ENCODE measurements around the gene ELFN1. TPM values are rescaled to one million over a fixed set of nuclear protein-coding genes. Genes with fewer than 3 reads are reported as not detected.

The ELFN1 gene
- total RNA-seq, 1 donor from 2014 or later = 1.6 TPM

DNA sequence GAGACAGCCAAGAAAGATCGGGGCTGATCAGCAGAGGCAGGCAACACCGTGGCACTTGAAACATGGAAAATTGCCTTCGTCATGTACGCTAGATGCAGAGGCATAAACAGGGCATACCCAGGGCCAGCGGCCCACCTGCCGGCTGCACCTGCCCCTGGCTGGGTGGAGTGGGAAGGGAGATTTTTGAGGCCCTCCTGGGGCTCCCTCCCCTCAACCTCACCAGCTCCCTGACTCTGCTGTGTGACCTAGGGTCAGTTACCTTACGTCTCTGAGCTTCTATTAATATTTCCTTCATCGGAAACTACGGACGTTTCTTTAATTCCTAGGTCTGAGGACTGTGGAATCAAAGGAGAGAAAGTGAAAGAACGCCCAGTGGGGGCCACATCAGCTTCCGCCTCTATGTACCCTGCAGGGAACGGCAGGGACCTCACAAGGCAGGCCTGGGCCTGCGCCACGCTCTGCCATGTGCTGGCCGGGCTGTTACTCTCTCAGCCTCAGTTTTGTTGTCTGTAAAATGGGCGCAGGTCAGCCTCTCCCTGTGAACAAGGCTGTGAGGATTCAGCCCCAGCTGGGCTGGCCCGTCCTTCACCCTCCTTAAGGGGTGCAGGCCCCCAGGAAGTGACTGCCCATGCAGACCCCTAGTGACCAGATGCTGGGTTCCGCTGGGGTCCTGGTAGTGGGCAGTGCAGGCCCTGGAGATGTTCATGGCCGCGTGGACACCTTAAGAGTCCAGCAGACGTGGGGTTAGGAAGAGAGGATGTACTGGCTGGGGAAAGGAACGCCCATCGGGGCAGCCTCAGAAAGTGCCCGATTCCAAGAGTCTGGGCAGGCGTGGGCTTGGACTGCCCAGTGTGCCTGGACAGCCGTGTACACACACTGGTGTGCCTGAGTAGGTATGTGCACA lies 22.7 kb downstream of the ELFN1 start:
- H3K36me3 ChIP-seq (ENCODE audit: control insufficient read depth in 3 of 3, insufficient read depth in 3 of 3, low read length in 3 of 3) = no peaks in the 10 kb centered on the region
- H3K9ac ChIP-seq (ENCODE audit: low read depth in 1 of 3, low read length in 3 of 3) = peak overlapping the region in 1 of 3 donors; percentile 50
- no peaks in the 10 kb centered on the region for H3K9me3 ChIP-seq (ENCODE audit: control insufficient read depth in 3 of 3, low read length in 3 of 3)
- peaks cover 8 to 16% (median 12%) of the 10 kb centered on the region in 3 donors for H3K4me1 ChIP-seq (ENCODE audit: control insufficient read depth in 3 of 3, insufficient read depth in 3 of 3, low read length in 3 of 3)
- H3K27me3 ChIP-seq (ENCODE audit: control insufficient read depth in 3 of 3, insufficient read depth in 3 of 3, low read length in 3 of 3) = peaks cover 37 to 48% (median 47%) of the 10 kb centered on the region in 3 donors
- no peak overlapping the region for H3K4me3 ChIP-seq (ENCODE audit: low read length in 3 of 3)
- H3K27ac ChIP-seq (ENCODE audit: low read depth, low read length) = no peak overlapping the region

DNA sequence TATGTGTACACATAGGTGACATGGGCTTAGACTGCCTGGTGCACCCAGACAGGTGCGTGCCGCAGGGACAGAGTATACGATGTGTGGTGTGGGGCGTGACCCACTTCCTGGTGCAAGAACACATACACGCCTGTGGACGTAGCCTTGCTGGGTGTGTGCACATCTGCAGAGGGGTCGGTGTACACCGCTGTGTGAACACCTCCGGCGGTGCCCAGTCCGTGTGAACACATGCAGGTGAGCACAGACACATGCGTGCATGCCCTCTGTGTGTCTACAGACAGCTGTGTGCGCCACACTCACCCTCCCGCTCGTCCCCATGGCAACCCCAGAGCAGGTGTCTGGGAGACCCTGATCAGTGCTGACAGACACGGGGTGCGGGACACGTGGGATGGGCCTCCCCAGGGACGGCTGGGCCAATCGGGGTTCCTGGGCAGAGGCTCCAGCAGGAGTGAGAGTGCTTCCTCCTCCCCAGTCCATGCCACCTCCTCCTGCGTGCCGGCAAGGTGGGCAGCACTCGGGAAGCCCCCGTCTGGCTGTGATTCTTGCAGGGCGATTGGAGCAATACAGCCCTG lies 23.4 kb downstream of the ELFN1 start:
- Histone ChIP-seq H3K27ac (ENCODE audit: low read depth, low read length) (no peak overlapping the region), H3K4me3 (ENCODE audit: low read length in 3 of 3) (no peak overlapping the region), H3K9me3 (ENCODE audit: control insufficient read depth in 3 of 3, low read length in 3 of 3) (no peaks in the 10 kb centered on the region), H3K4me1 (ENCODE audit: control insufficient read depth in 3 of 3, insufficient read depth in 3 of 3, low read length in 3 of 3) (peaks cover 8 to 16% (median 12%) of the 10 kb centered on the region in 3 donors), H3K36me3 (ENCODE audit: control insufficient read depth in 3 of 3, insufficient read depth in 3 of 3, low read length in 3 of 3) (no peaks in the 10 kb centered on the region), H3K9ac (ENCODE audit: low read depth in 1 of 3, low read length in 3 of 3) (no peak overlapping the region), H3K27me3 (ENCODE audit: control insufficient read depth in 3 of 3, insufficient read depth in 3 of 3, low read length in 3 of 3) (peaks cover 37 to 48% (median 47%) of the 10 kb centered on the region in 3 donors)

DNA sequence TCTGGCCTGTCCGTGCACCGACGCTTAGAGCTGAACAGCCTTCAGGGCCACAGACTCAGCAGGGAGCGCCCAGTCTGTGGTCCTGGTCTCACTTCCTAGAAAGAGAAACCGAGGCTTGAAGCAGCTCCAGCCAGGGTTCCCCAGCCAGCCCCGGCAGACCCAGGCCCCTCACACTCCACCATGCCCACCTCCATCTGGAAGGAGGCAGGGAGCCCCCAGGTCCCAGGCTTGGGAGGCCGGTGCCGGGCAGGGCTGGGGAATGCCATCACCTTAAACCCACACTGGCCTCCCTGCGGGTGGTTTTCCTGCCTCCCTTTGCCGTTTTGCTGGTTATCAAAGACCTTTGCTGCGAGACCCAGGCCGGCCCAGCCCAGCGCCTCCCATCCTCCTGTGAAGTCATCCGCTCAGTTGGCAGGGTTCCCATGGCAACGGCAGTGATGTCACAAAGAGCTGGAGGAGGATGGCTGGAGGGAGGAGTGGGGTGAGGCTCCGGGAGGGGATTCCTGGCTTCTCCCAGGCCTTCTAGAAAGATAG lies 24.0 kb downstream of the ELFN1 start:
- Histone ChIP-seq H3K27me3 (ENCODE audit: control insufficient read depth in 3 of 3, insufficient read depth in 3 of 3, low read length in 3 of 3) (peaks cover 37 to 48% (median 47%) of the 10 kb centered on the region in 3 donors), H3K36me3 (ENCODE audit: control insufficient read depth in 3 of 3, insufficient read depth in 3 of 3, low read length in 3 of 3) (no peaks in the 10 kb centered on the region), H3K4me3 (ENCODE audit: low read length in 3 of 3) (no peak overlapping the region), H3K27ac (ENCODE audit: low read depth, low read length) (no peak overlapping the region), H3K9ac (ENCODE audit: low read depth in 1 of 3, low read length in 3 of 3) (no peak overlapping the region), H3K4me1 (ENCODE audit: control insufficient read depth in 3 of 3, insufficient read depth in 3 of 3, low read length in 3 of 3) (peaks cover 8 to 16% (median 12%) of the 10 kb centered on the region in 3 donors), H3K9me3 (ENCODE audit: control insufficient read depth in 3 of 3, low read length in 3 of 3) (no peaks in the 10 kb centered on the region)

DNA sequence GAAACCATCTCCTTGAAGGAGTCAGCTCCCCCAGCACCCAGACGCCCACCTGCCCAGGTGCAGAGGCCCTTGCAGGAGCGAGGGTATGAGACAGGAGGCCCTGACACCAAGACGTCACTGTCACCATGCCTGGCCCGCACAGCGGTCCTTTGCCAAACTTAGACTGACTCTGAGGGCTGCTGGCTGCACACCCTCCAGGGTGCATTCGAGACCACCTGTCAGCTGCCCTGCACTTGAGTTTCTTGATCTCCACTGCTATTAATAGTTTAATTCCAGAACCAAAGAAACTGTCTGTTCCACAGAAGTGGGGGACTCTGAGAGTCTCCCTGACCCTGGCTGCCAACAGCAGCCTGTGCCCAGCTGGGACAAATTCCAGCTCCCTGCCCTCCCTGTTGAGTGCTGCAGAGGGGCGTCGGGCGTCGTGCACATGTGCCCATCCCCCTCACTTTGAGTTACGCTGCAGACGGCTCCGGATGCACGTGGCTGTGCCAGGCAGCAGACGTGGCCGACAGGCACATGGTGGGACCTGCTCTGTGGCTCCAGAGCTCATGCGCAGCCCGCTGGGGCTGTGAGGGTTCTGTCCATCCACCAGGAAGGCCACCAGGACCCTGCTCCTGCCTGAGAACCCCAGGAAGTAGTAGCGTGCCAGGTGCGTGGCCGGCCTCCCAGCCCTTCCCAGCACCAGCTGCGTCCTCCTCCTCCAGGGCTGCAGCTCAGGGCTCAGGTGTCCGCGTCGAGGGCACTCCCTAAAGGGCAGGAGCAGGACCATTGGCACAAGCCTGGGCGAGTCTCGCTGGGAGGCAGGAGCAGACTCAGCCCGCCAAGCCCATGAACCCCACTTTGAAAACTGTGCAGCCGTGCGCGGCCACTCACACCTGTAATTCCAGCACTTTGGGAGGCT lies 24.8 kb downstream of the ELFN1 start:
- Histone ChIP-seq H3K4me1 (ENCODE audit: control insufficient read depth in 3 of 3, insufficient read depth in 3 of 3, low read length in 3 of 3) (peaks cover 8 to 16% (median 12%) of the 10 kb centered on the region in 3 donors), H3K36me3 (ENCODE audit: control insufficient read depth in 3 of 3, insufficient read depth in 3 of 3, low read length in 3 of 3) (no peaks in the 10 kb centered on the region), H3K9ac (ENCODE audit: low read depth in 1 of 3, low read length in 3 of 3) (no peak overlapping the region), H3K27me3 (ENCODE audit: control insufficient read depth in 3 of 3, insufficient read depth in 3 of 3, low read length in 3 of 3) (peaks cover 37 to 48% (median 47%) of the 10 kb centered on the region in 3 donors), H3K27ac (ENCODE audit: low read depth, low read length) (no peak overlapping the region), H3K9me3 (ENCODE audit: control insufficient read depth in 3 of 3, low read length in 3 of 3) (no peaks in the 10 kb centered on the region), H3K4me3 (ENCODE audit: low read length in 3 of 3) (no peak overlapping the region)

DNA sequence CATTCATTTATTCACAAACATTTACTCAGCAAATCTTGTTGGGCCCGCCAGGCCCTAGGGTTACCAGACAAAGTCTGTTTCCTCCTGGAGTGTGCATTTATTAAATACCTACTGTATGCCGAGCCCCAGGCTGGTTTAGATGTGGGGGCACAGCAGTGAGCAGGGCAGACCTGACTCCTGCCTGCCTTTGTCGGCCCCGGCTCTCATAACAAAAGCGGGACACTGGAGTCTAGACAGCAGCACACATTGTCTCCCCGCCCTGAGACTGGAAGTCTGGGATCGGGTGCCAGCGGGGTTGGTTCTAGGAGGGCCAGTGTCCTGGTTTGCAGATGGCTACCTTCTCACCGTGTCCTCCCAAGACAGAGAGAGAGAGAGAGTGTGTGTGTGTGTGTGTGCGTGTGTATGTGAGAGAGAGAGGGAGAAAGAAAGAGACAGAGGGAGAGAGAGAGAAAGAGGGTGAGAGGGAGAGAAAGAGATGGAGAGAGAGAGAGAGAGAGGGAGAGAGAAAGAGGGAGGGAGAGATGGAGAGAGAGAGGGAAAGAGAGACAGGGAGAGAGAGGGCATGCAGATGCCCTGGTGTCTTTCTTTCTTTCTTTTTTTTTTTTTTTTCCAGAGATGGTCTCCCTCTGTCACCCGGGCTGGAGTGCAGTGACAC lies 25.9 kb downstream of the ELFN1 start:
- H3K27me3 ChIP-seq (ENCODE audit: control insufficient read depth in 3 of 3, insufficient read depth in 3 of 3, low read length in 3 of 3) = peaks cover 37 to 52% (median 48%) of the 10 kb centered on the region in 3 donors
- H3K4me3 ChIP-seq (ENCODE audit: low read length in 3 of 3) = no peak overlapping the region
- H3K36me3 ChIP-seq (ENCODE audit: control insufficient read depth in 3 of 3, insufficient read depth in 3 of 3, low read length in 3 of 3) = no peaks in the 10 kb centered on the region
- peaks cover 8 to 16% (median 12%) of the 10 kb centered on the region in 3 donors for H3K4me1 ChIP-seq (ENCODE audit: control insufficient read depth in 3 of 3, insufficient read depth in 3 of 3, low read length in 3 of 3)
- H3K9me3 ChIP-seq (ENCODE audit: control insufficient read depth in 3 of 3, low read length in 3 of 3) = no peaks in the 10 kb centered on the region
- no peak overlapping the region for H3K27ac ChIP-seq (ENCODE audit: low read depth, low read length)
- H3K9ac ChIP-seq (ENCODE audit: low read depth in 1 of 3, low read length in 3 of 3) = no peak overlapping the region

DNA sequence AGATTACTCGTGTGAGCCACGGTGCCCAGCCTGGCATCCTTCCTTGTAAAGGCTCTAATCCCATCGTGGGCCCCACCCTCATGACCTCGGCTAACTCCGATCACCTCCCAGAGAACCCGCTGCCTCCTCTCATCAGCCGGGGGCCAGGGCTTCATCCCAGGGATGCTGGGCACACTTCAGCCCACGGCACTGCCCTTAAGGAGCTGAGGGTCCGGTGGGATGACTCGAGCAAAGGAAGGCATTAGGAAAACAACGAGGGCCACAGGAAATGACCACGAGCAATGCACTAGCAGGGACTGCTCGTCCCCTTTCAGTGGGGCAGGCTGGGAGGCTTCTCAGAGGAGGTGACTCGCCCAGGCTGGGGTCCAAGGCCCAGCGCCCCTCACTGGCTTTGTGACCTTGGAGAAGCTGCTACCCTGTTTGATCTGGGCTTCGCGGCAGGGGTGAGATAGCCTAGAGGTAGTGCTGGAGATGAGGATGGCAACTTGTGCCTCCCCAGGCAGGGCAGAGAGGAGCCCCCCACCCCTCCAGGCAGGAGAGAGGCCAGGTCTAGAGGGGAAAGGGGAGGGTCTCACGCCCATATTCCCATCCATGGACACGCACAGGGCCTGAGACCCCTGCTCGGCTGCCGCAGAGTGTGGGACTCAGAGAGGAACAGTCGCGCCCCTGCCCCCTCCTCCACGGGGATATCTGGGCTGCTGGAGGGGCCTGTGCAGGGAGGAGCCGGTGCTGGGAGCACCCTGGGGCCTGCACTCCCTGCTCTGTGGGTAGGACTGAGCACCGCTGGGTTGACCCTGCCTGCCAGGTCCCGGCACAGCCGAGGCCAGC lies 26.8 kb downstream of the ELFN1 start:
- Histone ChIP-seq H3K27me3 (ENCODE audit: control insufficient read depth in 3 of 3, insufficient read depth in 3 of 3, low read length in 3 of 3) (peaks cover 29 to 49% (median 49%) of the 10 kb centered on the region in 3 donors), H3K4me3 (ENCODE audit: low read length in 3 of 3) (no peak overlapping the region), H3K36me3 (ENCODE audit: control insufficient read depth in 3 of 3, insufficient read depth in 3 of 3, low read length in 3 of 3) (no peaks in the 10 kb centered on the region), H3K9ac (ENCODE audit: low read depth in 1 of 3, low read length in 3 of 3) (no peak overlapping the region), H3K27ac (ENCODE audit: low read depth, low read length) (no peak overlapping the region), H3K9me3 (ENCODE audit: control insufficient read depth in 3 of 3, low read length in 3 of 3) (no peaks in the 10 kb centered on the region), H3K4me1 (ENCODE audit: control insufficient read depth in 3 of 3, insufficient read depth in 3 of 3, low read length in 3 of 3) (peaks cover 5 to 9% (median 6%) of the 10 kb centered on the region in 3 donors)

DNA sequence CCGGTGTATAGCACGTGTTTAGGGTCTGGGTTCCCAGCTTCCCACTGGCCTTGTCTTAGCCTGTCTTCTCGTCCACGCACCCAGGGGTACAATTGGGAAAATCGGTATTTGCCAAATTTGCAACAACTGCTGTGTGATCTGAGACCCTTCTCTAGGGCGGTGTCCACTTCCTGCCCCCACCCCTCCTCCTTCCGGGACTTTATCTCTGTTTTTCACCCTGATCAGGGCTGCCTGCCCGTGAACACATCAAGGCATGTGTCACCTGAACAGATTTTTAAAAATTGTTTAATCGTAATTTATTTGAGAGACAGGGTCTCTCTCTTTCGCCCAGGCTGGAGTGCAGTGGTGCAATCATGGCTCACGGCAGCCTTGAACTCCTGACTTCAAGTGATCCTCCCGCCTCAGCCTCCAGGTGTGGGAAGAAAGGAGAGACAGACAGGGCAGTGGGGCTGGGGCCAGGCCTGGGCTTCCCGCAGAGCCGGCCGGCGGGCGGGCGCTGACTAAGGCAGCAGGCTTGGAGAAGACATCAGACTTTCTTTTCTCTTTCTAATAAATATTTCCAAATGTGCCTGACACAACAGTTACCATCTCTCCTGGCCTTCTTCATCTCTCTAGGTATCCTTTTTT lies 27.5 kb downstream of the ELFN1 start:
- Histone ChIP-seq H3K9ac (ENCODE audit: low read depth in 1 of 3, low read length in 3 of 3) (no peak overlapping the region), H3K27ac (ENCODE audit: low read depth, low read length) (no peak overlapping the region), H3K36me3 (ENCODE audit: control insufficient read depth in 3 of 3, insufficient read depth in 3 of 3, low read length in 3 of 3) (no peaks in the 10 kb centered on the region), H3K9me3 (ENCODE audit: control insufficient read depth in 3 of 3, low read length in 3 of 3) (no peaks in the 10 kb centered on the region), H3K4me3 (ENCODE audit: low read length in 3 of 3) (no peak overlapping the region), H3K4me1 (ENCODE audit: control insufficient read depth in 3 of 3, insufficient read depth in 3 of 3, low read length in 3 of 3) (peaks cover 0 to 3% (median 0%) of the 10 kb centered on the region in 3 donors), H3K27me3 (ENCODE audit: control insufficient read depth in 3 of 3, insufficient read depth in 3 of 3, low read length in 3 of 3) (peaks cover 22 to 44% (median 44%) of the 10 kb centered on the region in 3 donors)

DNA sequence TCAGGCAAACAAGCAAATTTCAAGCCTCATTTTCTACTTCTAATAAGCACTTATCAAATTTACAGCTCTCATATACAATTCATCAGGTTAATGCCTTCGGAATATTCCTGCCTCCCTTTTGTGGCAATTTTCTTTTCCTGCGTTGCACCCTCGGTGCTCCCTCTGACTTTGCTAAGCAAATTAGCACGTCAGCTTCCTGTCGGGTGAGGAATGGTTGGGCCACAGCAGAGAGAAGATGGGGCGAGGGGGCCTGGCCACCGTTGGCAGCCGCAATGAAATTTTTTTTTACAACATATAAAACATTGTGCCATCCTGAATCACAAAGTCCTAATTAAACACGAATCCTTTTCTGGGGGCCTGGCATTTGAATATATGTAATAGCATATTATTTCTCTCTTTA lies 28.1 kb downstream of the ELFN1 start:
- Histone ChIP-seq H3K4me3 (ENCODE audit: low read length in 3 of 3) (no peak overlapping the region), H3K9me3 (ENCODE audit: control insufficient read depth in 3 of 3, low read length in 3 of 3) (peaks cover 0 to 2% (median 0%) of the 10 kb centered on the region in 3 donors), H3K27me3 (ENCODE audit: control insufficient read depth in 3 of 3, insufficient read depth in 3 of 3, low read length in 3 of 3) (peaks cover 16 to 39% (median 38%) of the 10 kb centered on the region in 3 donors), H3K36me3 (ENCODE audit: control insufficient read depth in 3 of 3, insufficient read depth in 3 of 3, low read length in 3 of 3) (no peaks in the 10 kb centered on the region), H3K27ac (ENCODE audit: low read depth, low read length) (no peak overlapping the region), H3K4me1 (ENCODE audit: control insufficient read depth in 3 of 3, insufficient read depth in 3 of 3, low read length in 3 of 3) (peaks cover 0 to 2% (median 0%) of the 10 kb centered on the region in 3 donors), H3K9ac (ENCODE audit: low read depth in 1 of 3, low read length in 3 of 3) (no peak overlapping the region)

Measured in skeletal muscle tissue (tissue), 4 donors.